SJSA1 (cell line): Measurements from ENCODE around the gene TMEM52. TPM values are rescaled to one million over a fixed set of nuclear protein-coding genes. Genes with fewer than 3 reads are reported as not detected.

Experiments
- DNase-seq, 2 experiments: peaks; one replicate each; pipeline ENCODE4 v3.0.0-alpha.2; 2015 to 2020; ENCODE audit warnings: low spot score in 2 of 2, low read depth in 1 of 2
- H3K27ac ChIP-seq: fragments of 250-450 bp; sonication (Bioruptor Pico); 2 replicates; pipeline ENCODE4 v1.5.1; 2020; ENCODE audit warnings: mild to moderate bottlenecking, moderate library complexity
- H3K27me3 ChIP-seq: fragments of 250-450 bp; sonication (Bioruptor Pico); replicated peaks from 2 replicates; pipeline ENCODE4 v1.5.1; 2020; ENCODE audit warnings: mild to moderate bottlenecking, moderate library complexity
- H3K36me3 ChIP-seq: fragments of 250-450 bp; sonication (Bioruptor Pico); 2 replicates; pipeline ENCODE4 v1.5.1; 2020; ENCODE audit warnings: mild to moderate bottlenecking
- H3K4me1 ChIP-seq: fragments of 250-450 bp; sonication (Bioruptor Pico); replicated peaks from 2 replicates; pipeline ENCODE4 v1.6.1; 2021; ENCODE audit warnings: mild to moderate bottlenecking
- H3K4me3 ChIP-seq: fragments of 250-450 bp; sonication (Bioruptor Pico); 2 replicates; pipeline ENCODE4 v1.5.1; 2020; ENCODE audit warnings: mild to moderate bottlenecking
- H3K9me3 ChIP-seq: fragments of 250-450 bp; sonication (Bioruptor Pico); replicated peaks from 2 replicates; pipeline ENCODE4 v1.5.1; 2020; ENCODE audit warnings: mild to moderate bottlenecking
- total RNA-seq: library from RNA; depleted of rRNA; stranded (reverse); fragments of >200 nt; shearing (Covaris generic); gene quantifications from 2 replicates; pipeline ENCODE4 v1.2.3, GENCODE V29; 2014

TMEM52 gene
- total RNA-seq, 1 experiment from 2014 or later, result 0.87 TPM

DNA sequence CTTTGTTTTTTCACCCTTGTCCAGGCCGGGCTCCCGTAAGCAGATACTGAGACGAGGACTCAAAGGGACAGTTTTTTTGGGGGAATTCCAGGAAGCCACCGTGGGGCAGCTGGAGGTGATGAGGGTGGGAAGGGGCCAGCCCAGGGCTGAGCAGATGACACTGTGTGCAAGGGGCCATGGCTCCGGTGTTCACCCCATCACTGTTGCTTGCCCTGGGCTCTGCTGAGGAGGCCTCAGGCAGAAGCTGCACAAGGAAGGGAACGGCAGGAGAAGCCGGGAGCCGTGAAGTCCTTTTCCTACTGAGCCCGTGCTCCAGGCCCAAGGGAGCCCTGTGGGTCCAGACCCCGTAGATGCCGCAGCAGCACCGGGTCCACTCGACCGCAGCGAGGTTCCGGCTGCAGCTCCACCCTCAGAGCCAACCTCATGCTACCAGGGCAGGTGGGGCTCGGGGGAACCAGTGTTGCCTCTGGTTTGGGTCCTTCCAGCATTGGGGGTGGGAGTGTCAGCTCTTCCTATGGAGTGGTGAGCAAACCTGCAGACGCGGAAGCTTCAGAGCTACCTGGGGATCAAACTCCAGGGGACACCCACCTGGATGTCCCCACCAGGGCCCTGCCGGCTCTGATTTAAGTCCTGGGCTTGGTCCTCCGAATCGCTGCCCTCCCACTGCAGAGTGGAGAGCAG, 8.3 kb downstream of the TMEM52 start:
- Histone ChIP-seq H3K4me3 (no peak overlapping the region), H3K4me1 (peaks cover 19% of the 10 kb centered on the region), H3K27ac (no peak overlapping the region), H3K36me3 (peaks cover 4% of the 10 kb centered on the region), H3K9me3 (peaks cover 4% of the 10 kb centered on the region; the same call in 1 of the 2 replicates), H3K27me3 (no peaks in the 10 kb centered on the region)
- DNase-seq, result no peak

DNA sequence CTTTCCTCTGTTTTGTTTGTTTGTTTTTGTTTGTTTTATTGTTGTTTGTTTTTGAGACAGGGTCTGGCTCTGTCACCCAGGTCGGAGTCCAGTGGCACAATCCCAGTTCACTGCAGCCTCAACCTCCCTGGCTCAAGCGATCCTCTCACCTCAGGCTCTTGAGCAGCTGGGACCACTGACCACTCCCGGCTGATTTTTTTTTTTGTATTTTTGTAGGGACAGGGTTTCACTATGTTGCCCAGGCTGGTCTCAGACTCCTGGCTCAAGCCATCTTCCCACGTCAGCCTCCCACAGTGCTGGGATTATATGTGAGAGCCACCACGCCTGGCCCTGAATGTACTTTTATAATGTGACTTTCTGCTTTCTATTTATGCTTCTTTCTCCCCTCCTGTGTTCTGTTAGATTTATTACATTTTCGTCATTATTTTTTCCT, 9.0 kb downstream of the TMEM52 start:
- Histone ChIP-seq H3K36me3 (peaks cover 4% of the 10 kb centered on the region), H3K4me1 (peaks cover 19% of the 10 kb centered on the region), H3K9me3 (peaks cover 4% of the 10 kb centered on the region; the same call in 1 of the 2 replicates), H3K27ac (no peak overlapping the region), H3K4me3 (no peak overlapping the region), H3K27me3 (no peaks in the 10 kb centered on the region)
- DNase-seq, result no peak

DNA sequence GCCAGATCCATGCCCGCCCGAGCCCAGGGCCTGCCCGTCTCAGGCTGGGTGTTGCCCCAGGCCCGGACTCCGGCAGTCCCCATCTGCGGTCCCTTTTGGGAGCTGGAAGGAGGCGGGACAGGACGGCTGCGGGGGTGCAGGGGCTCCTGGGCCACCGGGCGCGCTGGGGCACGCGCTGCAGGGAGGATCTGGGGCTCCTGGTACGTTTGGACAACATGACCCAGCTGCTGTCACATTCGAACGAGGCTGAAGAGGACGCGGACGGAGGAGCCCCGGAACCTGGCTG, 10.6 kb downstream of the TMEM52 start:
- no peak for DNase-seq
- Histone ChIP-seq H3K27me3 (no peaks in the 10 kb centered on the region), H3K4me1 (peaks cover 19% of the 10 kb centered on the region)

DNA sequence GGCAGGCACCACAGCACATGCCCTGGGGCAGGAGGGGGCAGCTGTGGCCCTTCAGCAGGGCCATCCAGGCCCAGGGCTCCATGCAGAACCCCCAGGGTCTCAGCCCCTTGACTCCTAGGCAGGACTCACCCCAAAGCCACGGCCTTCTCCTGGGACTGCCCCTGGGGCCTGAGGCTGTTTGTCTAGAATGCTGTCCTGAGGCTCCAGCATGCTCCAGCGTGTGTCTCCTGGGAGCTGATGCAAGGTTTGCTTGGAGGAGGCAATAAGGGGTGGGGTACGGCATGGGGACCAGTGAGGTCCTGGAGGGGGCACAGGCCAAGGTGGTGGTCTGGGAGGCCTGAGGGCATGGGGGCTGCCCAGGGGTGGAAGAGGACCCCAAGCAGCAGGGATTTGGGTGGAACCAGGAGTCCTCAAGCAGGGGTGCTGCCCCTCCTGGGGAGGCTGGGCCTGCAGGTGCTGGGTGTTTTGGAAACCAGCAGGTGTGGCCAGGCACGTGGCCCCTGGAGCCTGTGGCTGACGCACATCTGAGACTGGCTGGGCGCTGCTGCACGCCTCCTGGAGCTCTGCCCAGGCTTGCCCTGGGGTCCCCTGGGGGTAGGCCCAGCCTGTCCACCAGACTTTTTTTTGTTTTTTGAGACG, 11.9 kb downstream of the TMEM52 start:
- peaks cover 4% of the 10 kb centered on the region for H3K36me3 ChIP-seq
- no peak overlapping the region for H3K4me3 ChIP-seq
- no peaks in the 10 kb centered on the region for H3K27me3 ChIP-seq
- H3K9me3 ChIP-seq, result peaks cover 4% of the 10 kb centered on the region; the same call in 1 of the 2 replicates
- DNase-seq, result no peak
- H3K4me1 ChIP-seq, result peaks cover 19% of the 10 kb centered on the region
- no peak overlapping the region for H3K27ac ChIP-seq

More for the DNA sequence above, 10.6 kb downstream of the TMEM52 start:
- Histone ChIP-seq H3K4me3 (peak overlapping the region; percentile 89), H3K27ac (peak overlapping the region; percentile 60), H3K9me3 (peaks cover 4% of the 10 kb centered on the region; the same call in 1 of the 2 replicates), H3K36me3 (peaks cover 4% of the 10 kb centered on the region)

DNA sequence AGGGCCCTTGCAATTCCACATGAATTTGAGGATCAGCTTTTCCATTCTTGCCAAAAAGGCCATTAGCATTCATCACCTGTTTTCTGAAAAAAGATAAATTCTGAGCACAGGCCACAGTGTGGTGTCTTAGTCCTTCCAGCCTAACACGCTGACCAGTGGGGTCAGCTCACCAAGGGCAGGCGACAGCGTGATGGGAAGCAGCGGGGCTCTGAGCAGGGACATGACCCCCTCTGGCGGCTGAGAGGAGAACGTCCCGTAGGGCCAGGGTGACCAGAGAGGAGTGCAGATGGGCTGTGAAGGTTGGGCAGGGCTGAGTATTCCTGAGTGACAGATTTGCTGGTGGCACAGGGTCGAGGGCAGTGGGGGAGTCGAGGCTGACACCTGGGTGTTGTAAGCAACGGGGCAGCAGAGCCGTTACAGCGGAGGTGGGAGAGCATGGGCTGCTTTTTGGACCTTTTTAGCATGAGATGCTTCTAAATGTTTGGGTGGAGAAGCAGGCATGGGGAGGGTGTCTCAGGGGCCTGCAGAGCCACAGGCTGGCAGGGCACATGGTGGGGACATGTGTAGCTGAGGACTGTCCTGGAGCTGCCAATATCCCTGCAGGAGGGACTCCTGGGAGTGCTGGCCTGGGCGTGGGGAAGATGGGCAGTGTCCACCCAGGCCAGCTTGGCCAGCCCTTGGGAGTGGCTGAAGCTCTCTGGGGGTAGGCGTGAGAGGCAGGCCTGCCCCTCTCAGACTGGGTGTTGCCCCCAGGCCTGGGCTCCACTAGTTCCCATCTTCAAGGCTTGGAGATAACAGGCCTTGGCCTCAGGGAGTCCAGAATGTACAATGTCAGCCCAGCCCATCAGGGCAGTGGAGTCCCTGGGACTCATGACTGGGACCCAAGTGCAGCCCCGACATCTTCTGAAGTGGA, 12.6 kb downstream of the TMEM52 start:
- peak; percentile 75 to 88 for DNase-seq
- H3K36me3 ChIP-seq, result peaks cover 4% of the 10 kb centered on the region
- no peaks in the 10 kb centered on the region for H3K27me3 ChIP-seq
- no peak overlapping the region for H3K27ac ChIP-seq
- H3K9me3 ChIP-seq, result peaks cover 4% of the 10 kb centered on the region; the same call in 1 of the 2 replicates
- H3K4me3 ChIP-seq, result no peak overlapping the region
- peaks cover 19% of the 10 kb centered on the region for H3K4me1 ChIP-seq

DNA sequence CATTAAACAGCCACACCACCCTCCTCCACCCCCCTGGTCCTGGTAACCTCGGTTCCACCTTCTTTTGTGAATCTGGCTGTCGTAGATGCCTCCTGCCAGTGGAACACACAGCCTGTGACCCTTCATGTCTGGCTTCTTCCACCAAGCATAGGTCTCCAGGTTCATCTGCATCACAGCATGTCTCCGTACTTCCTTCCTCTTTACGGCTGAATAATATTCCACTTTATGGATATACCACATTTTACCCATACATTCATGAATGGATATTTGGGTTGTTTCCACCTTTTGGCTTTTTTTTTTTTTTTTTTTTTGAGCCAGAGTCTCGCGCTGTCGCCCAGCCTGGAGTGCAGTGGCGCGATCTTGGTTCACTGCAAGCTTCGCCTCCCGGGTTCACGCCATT, 15.9 kb downstream of the TMEM52 start:
- Histone ChIP-seq H3K4me3 (no peak overlapping the region), H3K9me3 (no peaks in the 10 kb centered on the region), H3K36me3 (no peaks in the 10 kb centered on the region), H3K4me1 (peaks cover 4% of the 10 kb centered on the region), H3K27ac (no peak overlapping the region), H3K27me3 (no peaks in the 10 kb centered on the region)
- no peak for DNase-seq

DNA sequence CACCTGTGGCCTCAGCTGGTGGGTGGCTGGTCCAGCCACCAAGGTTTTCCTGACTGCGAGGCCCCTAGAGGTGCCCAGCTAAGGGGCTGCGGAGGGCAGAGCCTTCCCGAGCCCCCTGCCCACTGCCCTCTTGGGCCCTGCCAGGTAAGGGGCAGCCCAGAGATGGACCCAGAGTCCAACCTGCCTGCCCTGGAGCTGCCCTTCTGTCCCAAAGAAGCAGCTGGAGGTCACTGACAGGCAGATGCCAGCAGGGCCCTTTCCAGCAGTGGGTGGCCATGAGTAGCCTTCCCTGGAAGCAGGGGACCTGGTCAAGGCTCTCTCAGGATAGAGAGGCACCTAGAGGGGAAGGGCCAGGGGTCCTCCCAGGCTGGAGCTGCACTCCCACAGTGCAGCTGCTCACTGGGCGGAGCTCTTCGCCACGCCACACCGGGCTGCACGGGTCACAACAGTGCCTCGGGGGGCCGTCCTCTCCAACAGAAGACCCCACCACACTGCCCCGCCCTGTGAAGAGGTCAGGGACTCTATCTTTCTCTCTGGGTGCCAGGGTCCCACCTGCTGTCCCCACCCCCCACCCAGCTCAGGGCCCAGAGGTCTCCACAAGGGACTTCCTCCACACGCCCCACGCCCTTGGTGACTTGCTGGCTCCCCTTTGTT, 17.3 kb downstream of the TMEM52 start:
- Histone ChIP-seq H3K27me3 (no peaks in the 10 kb centered on the region), H3K36me3 (no peaks in the 10 kb centered on the region), H3K4me3 (no peak overlapping the region), H3K4me1 (peaks cover 7% of the 10 kb centered on the region), H3K9me3 (no peaks in the 10 kb centered on the region), H3K27ac (no peak overlapping the region)
- no peak for DNase-seq

DNA sequence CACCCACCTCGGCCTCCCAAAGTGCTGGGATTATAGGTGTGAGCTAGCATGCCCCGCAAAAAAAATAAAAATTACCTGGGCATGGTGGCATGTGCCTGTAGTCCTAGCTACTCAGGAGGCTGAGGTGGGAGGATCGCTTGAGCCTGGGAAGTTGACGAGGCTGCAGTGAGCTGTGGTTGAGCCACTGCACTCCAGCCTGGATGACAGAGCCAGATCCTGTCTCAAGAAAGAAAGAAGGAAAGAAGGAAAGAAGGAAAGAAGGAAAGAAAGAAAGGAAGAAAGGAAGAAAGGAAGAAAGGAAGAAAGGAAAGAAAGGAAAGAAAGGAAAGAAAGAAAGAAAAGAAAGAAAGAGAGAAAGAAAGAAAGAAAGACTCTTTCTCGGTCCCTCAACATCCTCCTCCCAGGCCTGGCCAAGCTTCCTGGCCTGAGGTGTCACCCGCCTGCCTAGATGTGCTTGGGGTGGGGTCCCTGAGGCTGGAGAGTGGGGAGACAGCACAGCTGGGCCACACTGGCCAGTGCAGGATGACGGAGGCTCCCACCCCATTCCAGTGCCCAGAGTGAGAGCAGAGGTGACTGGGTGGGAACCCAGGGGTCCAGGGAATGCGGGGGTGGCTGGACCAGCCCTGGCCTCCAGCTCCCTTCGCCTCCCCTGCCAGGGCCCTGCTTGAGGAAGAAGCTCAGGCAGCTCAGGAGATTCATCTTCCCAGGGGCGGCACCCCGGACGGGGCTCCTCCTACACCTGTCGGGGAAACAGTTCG, 18.0 kb downstream of the TMEM52 start:
- DNase-seq, result no peak
- no peaks in the 10 kb centered on the region for H3K9me3 ChIP-seq
- no peaks in the 10 kb centered on the region for H3K27me3 ChIP-seq
- no peaks in the 10 kb centered on the region for H3K36me3 ChIP-seq
- no peak overlapping the region for H3K4me3 ChIP-seq
- no peak overlapping the region for H3K27ac ChIP-seq
- H3K4me1 ChIP-seq, result peaks cover 9% of the 10 kb centered on the region

DNA sequence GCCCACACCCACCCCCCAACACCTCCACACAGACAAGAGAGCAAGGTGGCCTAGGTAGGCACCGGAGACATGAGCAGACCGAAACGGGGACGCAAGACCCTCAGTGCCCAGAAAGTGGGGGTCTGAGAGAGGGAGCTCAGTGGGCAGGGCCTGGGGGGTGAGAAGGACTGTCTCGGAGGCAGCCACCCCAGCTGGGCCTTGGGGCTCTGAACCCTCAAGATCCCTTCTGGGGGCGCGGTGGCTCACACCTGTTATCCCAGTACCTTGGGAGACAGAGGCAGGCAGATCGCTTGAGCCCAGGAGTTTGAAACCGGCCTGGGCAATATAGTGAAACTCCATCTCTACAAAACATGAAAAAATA, 19.1 kb downstream of the TMEM52 start:
- Histone ChIP-seq H3K4me3 (no peak overlapping the region), H3K36me3 (no peaks in the 10 kb centered on the region), H3K27ac (no peak overlapping the region), H3K4me1 (peaks cover 9% of the 10 kb centered on the region), H3K27me3 (no peaks in the 10 kb centered on the region), H3K9me3 (no peaks in the 10 kb centered on the region)
- DNase-seq, result no peak

DNA sequence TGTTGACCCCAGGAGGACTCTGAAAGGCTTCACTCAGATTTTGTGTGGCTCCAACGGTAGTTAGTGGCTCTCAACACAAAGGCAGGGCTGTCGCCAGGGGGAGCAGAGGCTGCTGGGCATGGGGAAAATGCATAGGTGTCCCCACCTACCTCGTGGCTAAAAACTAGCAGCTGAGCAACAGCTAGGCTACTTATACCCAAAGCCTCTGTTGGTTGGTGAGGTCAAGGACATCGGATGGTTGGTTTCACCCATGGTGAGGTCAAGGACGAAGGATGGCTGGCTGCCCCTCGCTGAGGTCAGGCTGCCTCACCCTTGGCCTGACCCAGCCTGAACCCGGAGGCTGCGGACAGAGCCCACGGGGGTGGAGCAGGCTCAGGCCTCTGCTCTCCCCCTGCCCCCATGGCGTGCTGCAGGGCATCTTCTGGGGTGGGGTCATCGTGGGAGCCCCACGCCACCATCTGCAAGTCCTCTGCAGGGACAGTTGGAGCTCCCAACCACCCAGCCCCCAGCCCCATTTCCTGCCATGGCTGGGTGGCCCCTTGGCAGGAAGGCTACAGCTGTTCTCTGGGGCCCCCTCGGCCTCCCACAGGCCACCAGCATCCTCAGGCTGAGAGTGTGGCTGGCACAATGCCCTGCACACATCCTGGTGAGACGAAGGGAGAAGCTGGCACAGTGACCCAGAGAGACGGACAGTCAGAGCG, 19.7 kb downstream of the TMEM52 start:
- Histone ChIP-seq H3K4me1 (peaks cover 9% of the 10 kb centered on the region), H3K4me3 (no peak overlapping the region)

DNA sequence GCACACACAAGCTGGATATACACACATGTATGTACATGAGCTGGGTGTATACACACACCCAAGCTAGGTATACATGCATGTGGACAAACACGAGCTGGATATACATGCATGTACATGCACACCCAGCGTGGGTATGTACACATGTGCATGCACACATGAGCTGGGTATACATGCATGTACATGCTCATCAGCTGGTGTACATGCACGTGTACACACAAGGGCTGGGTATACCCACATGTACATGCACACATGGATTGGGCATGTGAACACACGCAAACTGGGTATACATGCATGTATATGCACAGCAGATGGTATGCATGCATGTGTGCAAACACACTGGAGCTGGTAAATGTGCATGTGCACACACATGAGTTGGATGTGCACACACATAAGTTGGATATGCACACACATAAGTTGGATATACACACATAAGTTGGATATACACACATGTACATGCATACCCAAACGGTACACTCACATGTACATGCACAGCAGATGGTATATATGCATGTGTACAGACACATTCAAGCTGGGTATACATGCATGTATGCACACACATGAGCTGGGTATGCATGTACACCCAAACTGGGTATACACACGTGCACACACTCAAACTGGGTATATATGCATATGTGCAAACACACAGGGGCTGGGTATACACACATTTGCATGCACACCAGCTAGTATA, 20.7 kb downstream of the TMEM52 start:
- Histone ChIP-seq H3K36me3 (no peaks in the 10 kb centered on the region), H3K9me3 (no peaks in the 10 kb centered on the region), H3K27me3 (no peaks in the 10 kb centered on the region), H3K4me3 (no peak overlapping the region), H3K4me1 (peaks cover 9% of the 10 kb centered on the region), H3K27ac (no peak overlapping the region)
- DNase-seq, result no peak

More for the DNA sequence above, 19.7 kb downstream of the TMEM52 start:
- DNase-seq, result no peak
- H3K27me3 ChIP-seq, result no peaks in the 10 kb centered on the region
- no peaks in the 10 kb centered on the region for H3K9me3 ChIP-seq
- H3K27ac ChIP-seq, result no peak overlapping the region
- H3K36me3 ChIP-seq, result no peaks in the 10 kb centered on the region
